Activated T-helper 17 cell treated with anti-CD3 and anti-CD28 coated beads, Interleukin-2, amount 50 U/mL, for 72 hours (primary cell): ENCODE measurements around the gene TLCD3B. TPM values are rescaled to one million over a fixed set of nuclear protein-coding genes. Genes with fewer than 3 reads are reported as not detected.
A peak's percentile ranks its signal among the peaks of the same experiment; 100 is the strongest.

Experiments
- ATAC-seq: fragments of 150-1000 bp; cut with Tn5 transposase; replicated peaks from 2 replicates; pipeline ENCODE4 v1.10.0; 2021; ENCODE audit warnings: mild to moderate bottlenecking, moderate library complexity
- H3K27ac Mint-ChIP-seq: one replicate; pipeline ENCODE4 v1.8.0; 2022; ENCODE audit warnings: mixed read lengths
- H3K27me3 Mint-ChIP-seq: one replicate; pipeline ENCODE4 v1.8.0; 2022; ENCODE audit warnings: mixed read lengths
- H3K36me3 Mint-ChIP-seq: one replicate; pipeline ENCODE4 v1.8.0; 2022; ENCODE audit warnings: low read depth, mild to moderate bottlenecking, mixed read lengths
- H3K4me1 Mint-ChIP-seq: one replicate; pipeline ENCODE4 v1.8.0; 2022; ENCODE audit warnings: mixed read lengths
- H3K4me3 Mint-ChIP-seq: one replicate; pipeline ENCODE4 v1.8.0; 2022; ENCODE audit warnings: mild to moderate bottlenecking, mixed read lengths
- H3K9me3 Mint-ChIP-seq: one replicate; pipeline ENCODE4 v1.8.0; 2022; ENCODE audit warnings: mixed read lengths
- total RNA-seq, 2 donors: library from RNA; stranded (reverse); gene quantifications; one replicate each; pipeline ENCODE4 v1.2.3, GENCODE V29; 2022

TLCD3B gene
- total RNA-seq, 2 donors from 2014 or later = 1.9 to 7.4 TPM

GRCh38 chr16:30009085-30009862 lies 21.8 kb downstream of the TLCD3B start:
- Mint-ChIP-seq H3K27ac (no peak overlapping the region), H3K4me3 (no peak overlapping the region), H3K9me3 (no peaks in the 10 kb centered on the region), H3K4me1 (peaks cover 4% of the 10 kb centered on the region), H3K36me3 (peaks cover 5% of the 10 kb centered on the region), H3K27me3 (peaks cover 17% of the 10 kb centered on the region)
- ATAC-seq = no peak

- Mint-ChIP-seq H3K36me3 (peaks cover 17% of the 10 kb centered on the region), H3K27ac (no peak overlapping the region)
Measured at GRCh38 chr16:30007378-30007895, 23.6 kb downstream of the TLCD3B start.

GRCh38 chr16:30006659-30007377 lies 24.3 kb downstream of the TLCD3B start:
- peaks cover 6% of the 10 kb centered on the region for H3K4me1 Mint-ChIP-seq
- H3K27me3 Mint-ChIP-seq = peaks cover 14% of the 10 kb centered on the region
- H3K4me3 Mint-ChIP-seq = no peak overlapping the region
- no peak overlapping the region for H3K27ac Mint-ChIP-seq
- H3K36me3 Mint-ChIP-seq = peaks cover 19% of the 10 kb centered on the region
- no peaks in the 10 kb centered on the region for H3K9me3 Mint-ChIP-seq
- ATAC-seq = no peak

More at GRCh38 chr16:30007378-30007895, 23.6 kb downstream of the TLCD3B start:
- Mint-ChIP-seq H3K4me1 (peaks cover 4% of the 10 kb centered on the region), H3K4me3 (no peak overlapping the region), H3K9me3 (no peaks in the 10 kb centered on the region), H3K27me3 (peaks cover 17% of the 10 kb centered on the region)
- no peak for ATAC-seq

GRCh38 chr16:30006095-30006473 lies 25.0 kb downstream of the TLCD3B start:
- no peak overlapping the region for H3K27ac Mint-ChIP-seq
- H3K4me3 Mint-ChIP-seq = no peak overlapping the region
- H3K4me1 Mint-ChIP-seq = peaks cover 6% of the 10 kb centered on the region
- ATAC-seq = no peak
- no peaks in the 10 kb centered on the region for H3K9me3 Mint-ChIP-seq
- H3K36me3 Mint-ChIP-seq = peaks cover 22% of the 10 kb centered on the region
- peaks cover 13% of the 10 kb centered on the region for H3K27me3 Mint-ChIP-seq

- H3K27me3 Mint-ChIP-seq = peaks cover 12% of the 10 kb centered on the region
- H3K4me3 Mint-ChIP-seq = no peak overlapping the region
- H3K36me3 Mint-ChIP-seq = peaks cover 24% of the 10 kb centered on the region
- no peaks in the 10 kb centered on the region for H3K9me3 Mint-ChIP-seq
- peaks cover 6% of the 10 kb centered on the region for H3K4me1 Mint-ChIP-seq
- peak; percentile 61 for ATAC-seq
- no peak overlapping the region for H3K27ac Mint-ChIP-seq
Measured at GRCh38 chr16:30005341-30006094, 25.6 kb downstream of the TLCD3B start.

- H3K4me3 Mint-ChIP-seq = no peak overlapping the region
- no peak for ATAC-seq
- H3K27ac Mint-ChIP-seq = no peak overlapping the region
- H3K36me3 Mint-ChIP-seq = peaks cover 30% of the 10 kb centered on the region
- no peaks in the 10 kb centered on the region for H3K9me3 Mint-ChIP-seq
- H3K27me3 Mint-ChIP-seq = peaks cover 10% of the 10 kb centered on the region
- H3K4me1 Mint-ChIP-seq = peaks cover 6% of the 10 kb centered on the region
Measured at GRCh38 chr16:30004811-30005242, 26.2 kb downstream of the TLCD3B start.

GRCh38 chr16:30004424-30004776 lies 26.7 kb downstream of the TLCD3B start:
- Mint-ChIP-seq H3K27me3 (peaks cover 8% of the 10 kb centered on the region), H3K4me1 (peaks cover 11% of the 10 kb centered on the region), H3K27ac (no peak overlapping the region), H3K9me3 (no peaks in the 10 kb centered on the region), H3K4me3 (no peak overlapping the region), H3K36me3 (peaks cover 35% of the 10 kb centered on the region)
- ATAC-seq = no peak

- Mint-ChIP-seq H3K36me3 (peaks cover 40% of the 10 kb centered on the region), H3K9me3 (no peaks in the 10 kb centered on the region), H3K4me1 (peaks cover 15% of the 10 kb centered on the region), H3K27ac (no peak overlapping the region), H3K27me3 (peaks cover 3% of the 10 kb centered on the region), H3K4me3 (no peak overlapping the region)
- ATAC-seq = no peak
Measured at GRCh38 chr16:30003670-30004423, 27.2 kb downstream of the TLCD3B start.

GRCh38 chr16:30002614-30003346 lies 28.3 kb downstream of the TLCD3B start:
- H3K27ac Mint-ChIP-seq = peak overlapping the region; percentile 64
- no peak overlapping the region for H3K4me3 Mint-ChIP-seq
- peaks cover 51% of the 10 kb centered on the region for H3K36me3 Mint-ChIP-seq
- ATAC-seq = no peak
- no peaks in the 10 kb centered on the region for H3K9me3 Mint-ChIP-seq
- no peaks in the 10 kb centered on the region for H3K27me3 Mint-ChIP-seq
- peaks cover 15% of the 10 kb centered on the region for H3K4me1 Mint-ChIP-seq

GRCh38 chr16:30000735-30001631 lies 30.1 kb downstream of the TLCD3B start:
- Mint-ChIP-seq H3K36me3 (peaks cover 69% of the 10 kb centered on the region), H3K4me3 (no peak overlapping the region), H3K9me3 (no peaks in the 10 kb centered on the region), H3K4me1 (peaks cover 20% of the 10 kb centered on the region), H3K27me3 (no peaks in the 10 kb centered on the region), H3K27ac (no peak overlapping the region)
- no peak for ATAC-seq

GRCh38 chr16:29999605-30000004 lies 31.5 kb downstream of the TLCD3B start:
- Mint-ChIP-seq H3K4me1 (peaks cover 22% of the 10 kb centered on the region), H3K27ac (peak overlapping the region; percentile 52), H3K36me3 (peaks cover 81% of the 10 kb centered on the region), H3K9me3 (no peaks in the 10 kb centered on the region), H3K4me3 (no peak overlapping the region), H3K27me3 (no peaks in the 10 kb centered on the region)
- ATAC-seq = no peak

GRCh38 chr16:29996766-29997250 lies 34.3 kb downstream of the TLCD3B start:
- peaks cover 26% of the 10 kb centered on the region for H3K4me1 Mint-ChIP-seq
- H3K27ac Mint-ChIP-seq = peak overlapping the region; percentile 95
- H3K27me3 Mint-ChIP-seq = no peaks in the 10 kb centered on the region
- no peak for ATAC-seq
- H3K4me3 Mint-ChIP-seq = peak overlapping the region; percentile 97
- H3K36me3 Mint-ChIP-seq = peaks cover 84% of the 10 kb centered on the region
- no peaks in the 10 kb centered on the region for H3K9me3 Mint-ChIP-seq
